Stimulated activated CD4-positive, alpha-beta T cell treated with anti-CD3 and anti-CD28 coated beads, Interleukin-4, amount 100 ng/mL, for 24 hours (primary cell): ENCODE measurements around the gene ANO4.

ENCODE experiments used
- DNase-seq: peaks from one replicate; pipeline ENCODE4 v3.0.0-alpha.2; 2020

ANO4 gene

GRCh38 chr12:100794441-100795173 is at the start of gene ANO4:
Gene ANO4 (plus strand): TSS chr12:100794776. CDS start chr12:100901786, 107,010 bp downstream.
- no peak for DNase-seq

- no peak for DNase-seq
Observed at GRCh38 chr12:100745378-100746071, 49.1 kb upstream of the ANO4 start.

GRCh38 chr12:100752841-100753240 is 41.7 kb upstream of the ANO4 start:
- no peak for DNase-seq

GRCh38 chr12:100753837-100754236 is 40.7 kb upstream of the ANO4 start:
- no peak for DNase-seq

- no peak for DNase-seq
Observed at GRCh38 chr12:100755186-100755585, 39.4 kb upstream of the ANO4 start.

- DNase-seq: no peak
Observed at GRCh38 chr12:100758083-100758482, 36.5 kb upstream of the ANO4 start.

GRCh38 chr12:100767371-100767770 is 27.2 kb upstream of the ANO4 start:
- no peak for DNase-seq

- DNase-seq: no peak
Observed at GRCh38 chr12:100767950-100768349, 26.6 kb upstream of the ANO4 start.

- no peak for DNase-seq
Observed at GRCh38 chr12:100778967-100779590, 15.5 kb upstream of the ANO4 start.

GRCh38 chr12:100789146-100789545 is 5.4 kb upstream of the ANO4 start:
- no peak for DNase-seq

GRCh38 chr12:100789975-100790374 is 4.6 kb upstream of the ANO4 start:
- no peak for DNase-seq

GRCh38 chr12:100790552-100790951 is 4.0 kb upstream of the ANO4 start:
- no peak for DNase-seq

- no peak for DNase-seq
Observed at GRCh38 chr12:100793182-100793581, 1.4 kb upstream of the ANO4 start.

GRCh38 chr12:100795174-100795799 is 711 bp downstream of the ANO4 start:
- DNase-seq: no peak

- DNase-seq: no peak
Observed at GRCh38 chr12:100795800-100796179, 1.2 kb downstream of the ANO4 start.

GRCh38 chr12:100796621-100797020 is 2.0 kb downstream of the ANO4 start:
- DNase-seq: no peak

GRCh38 chr12:100797246-100797645 is 2.7 kb downstream of the ANO4 start:
- DNase-seq: no peak

GRCh38 chr12:100797786-100798185 is 3.2 kb downstream of the ANO4 start:
- no peak for DNase-seq

GRCh38 chr12:100798286-100799160 is 3.9 kb downstream of the ANO4 start:
- no peak for DNase-seq

- no peak for DNase-seq
Observed at GRCh38 chr12:100799770-100800169, 5.2 kb downstream of the ANO4 start.

- DNase-seq: no peak
Observed at GRCh38 chr12:100800723-100801122, 6.1 kb downstream of the ANO4 start.

- DNase-seq: no peak
Observed at GRCh38 chr12:100801320-100801719, 6.7 kb downstream of the ANO4 start.

GRCh38 chr12:100808777-100809176 is 14.2 kb downstream of the ANO4 start:
- no peak for DNase-seq
